HepG2 (cell line): Measurements from ENCODE around the gene QKI. TPM values are rescaled to one million over a fixed set of nuclear protein-coding genes. Genes with fewer than 3 reads are reported as not detected.

ENCODE experiments used
- CEBPG ChIP-seq: IDR thresholded peaks from 2 replicates; pipeline ENCODE4 v1.6.1; 2016
- CTCF ChIP-seq: sonication (generic); formaldehyde crosslinking; IDR thresholded peaks from 2 replicates; pipeline ENCODE4 v1.5.0; 2020; ENCODE audit warnings: mild to moderate bottlenecking, missing genetic modification reagents, moderate library complexity
- ELF3 ChIP-seq: IDR thresholded peaks from 2 replicates; pipeline ENCODE4 v1.6.1; 2016; ENCODE audit warnings: missing genetic modification reagents, missing compliant biosample characterization
- HOXA9 ChIP-seq: sonication (generic); formaldehyde crosslinking; IDR thresholded peaks from 2 replicates; pipeline ENCODE4 v1.8.1; 2022; ENCODE audit warnings: missing genetic modification reagents, mild to moderate bottlenecking, moderate library complexity, borderline replicate concordance
- KDM5A ChIP-seq: fragments of 200-600 bp; sonication (generic); IDR thresholded peaks from 2 replicates; pipeline ENCODE4 v1.7.0; 2018; ENCODE audit warnings: antibody characterized with exemption, mild to moderate bottlenecking, low read length, borderline replicate concordance
- MIXL1 ChIP-seq: IDR thresholded peaks from 2 replicates; pipeline ENCODE4 v1.6.1; 2016
- MZF1 ChIP-seq: sonication (generic); formaldehyde crosslinking; IDR thresholded peaks from 2 replicates; pipeline ENCODE4 v1.8.1; 2023; ENCODE audit warnings: mild to moderate bottlenecking, missing genetic modification reagents, borderline replicate concordance
- NFAT5 ChIP-seq: sonication (generic); formaldehyde crosslinking; IDR thresholded peaks from 2 replicates; pipeline ENCODE4 v1.4.0; 2020; ENCODE audit warnings: missing genetic modification reagents
- RAD21 ChIP-seq: fragments of 450-650 bp; formaldehyde crosslinking; IDR thresholded peaks from 2 replicates; pipeline ENCODE4 v1.5.0; 2020; ENCODE audit warnings: mild to moderate bottlenecking
- STAG1 ChIP-seq: sonication (generic); formaldehyde crosslinking; IDR thresholded peaks from 2 replicates; pipeline ENCODE4 v1.4.0; 2020; ENCODE audit warnings: missing genetic modification reagents
- ZBTB42 ChIP-seq: sonication (generic); formaldehyde crosslinking; IDR thresholded peaks from 2 replicates; pipeline ENCODE4 v1.5.0; 2020; ENCODE audit warnings: mild to moderate bottlenecking, missing genetic modification reagents
- ZMYM2 ChIP-seq: sonication (generic); formaldehyde crosslinking; IDR thresholded peaks from 2 replicates; pipeline ENCODE4 v1.8.0; 2022; ENCODE audit warnings: mild to moderate bottlenecking, missing genetic modification reagents
- ZNF414 ChIP-seq: sonication (generic); formaldehyde crosslinking; IDR thresholded peaks from 2 replicates; pipeline ENCODE4 v1.5.0; 2020; ENCODE audit warnings: missing genetic modification reagents
- ZNF577 ChIP-seq: sonication (generic); formaldehyde crosslinking; IDR thresholded peaks from 2 replicates; pipeline ENCODE4 v1.4.0; 2020; ENCODE audit warnings: mild to moderate bottlenecking, low read depth, missing genetic modification reagents, borderline replicate concordance
- polyA plus RNA-seq, 8 experiments: library from polyadenylated mRNA; depleted of rRNA in 3 of 8; stranded (reverse) in 7 of 8; unstranded in 1 of 8; fragments of >200 nt; fragmentation: Illumina TruSeq in 4 of 8; extraction: Trizol in 4 of 8; gene quantifications; 2 replicates each; pipeline versions ENCODE4 v1.2.1 to v1.2.3, GENCODE V29; 2011 to 2016; ENCODE audit warnings: low read depth in 4 of 8, missing spikeins in 1 of 8, mixed read lengths in 1 of 8; ENCODE audit not compliant: insufficient read depth in 1 of 8
- total RNA-seq, 5 experiments: library from RNA; depleted of rRNA; stranded (reverse); fragments of >200 nt; fragmentation: Illumina TruSeq; extraction: Trizol; gene quantifications; 2 replicates each; pipeline ENCODE4 v1.2.3, GENCODE V29; 2016; ENCODE audit warnings: low read depth in 1 of 5

The QKI gene
- total and polyA plus RNA-seq, 2 of the 13 experiments (the other 11 are each of a cell fraction or from before 2014, with no cell fraction given) = 136 to 137 TPM

- TF ChIP-seq NFAT5 (no peak), CEBPG (CRISPR knock-in tag) (0 out of 2 replicates have a peak, but pooled peaks have one; percentile 22), ZBTB42 (CRISPR knock-in tag) (no peak), MIXL1 (CRISPR knock-in tag) (0 out of 2 replicates have a peak, but pooled peaks have one; percentile 23), MZF1 (CRISPR knock-in tag) (no peak), ZNF414 (CRISPR knock-in tag) (no peak), ZMYM2 (CRISPR knock-in tag) (no peak), ZNF577 (CRISPR knock-in tag) (no peak), STAG1 (CRISPR knock-in tag) (peak; percentile 68), HOXA9 (CRISPR knock-in tag) (no peak), CTCF (peak; percentile 55), KDM5A (peak; percentile 41; the same call in 1 of the 2 replicates), ELF3 (0 out of 2 replicates have a peak, but pooled peaks have one; percentile 23), RAD21 (CRISPR knock-in tag) (peak; percentile 36; the same call in 1 of the 2 replicates)
Observed at GRCh38 chr6:163427498-163428254, 13.2 kb downstream of the QKI start (continued).
